GM18526 (cell line): Measurements from ENCODE around the gene HMG20B.

Experiments
- POLR2A ChIP-seq: IDR thresholded peaks from 3 replicates; pipeline ENCODE4 v1.6.1; 2011; ENCODE audit not compliant: insufficient read length; ENCODE audit errors: extremely low read depth

Gene HMG20B

DNA sequence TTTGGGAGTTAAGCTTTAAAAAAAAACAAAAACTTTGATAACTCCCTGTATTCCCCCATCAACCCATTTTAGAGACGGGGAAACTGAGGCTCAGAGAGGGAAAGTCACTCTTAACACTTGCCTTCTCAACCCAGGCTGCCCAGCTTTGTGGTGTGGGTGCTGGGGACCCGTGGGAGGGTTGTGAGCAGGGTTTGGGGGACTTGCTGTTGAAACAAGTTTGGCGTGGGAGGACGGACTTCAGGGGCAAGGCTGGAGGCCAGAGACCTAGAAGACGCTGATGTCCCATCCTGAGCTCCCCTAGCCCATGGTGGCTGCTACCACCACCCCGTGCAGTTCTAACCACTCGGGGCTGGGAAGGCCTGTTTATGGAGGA is 54.6 kb downstream of the HMG20B start:
- no peak for TF ChIP-seq POLR2A
